ENCODE results near the gene GSTO1. TPM values are rescaled to one million over a fixed set of nuclear protein-coding genes. Genes with fewer than 3 reads are reported as not detected.

Gene GSTO1
- polyA plus RNA-seq, 1 donor from 2014 or later = 3.5 TPM

DNA sequence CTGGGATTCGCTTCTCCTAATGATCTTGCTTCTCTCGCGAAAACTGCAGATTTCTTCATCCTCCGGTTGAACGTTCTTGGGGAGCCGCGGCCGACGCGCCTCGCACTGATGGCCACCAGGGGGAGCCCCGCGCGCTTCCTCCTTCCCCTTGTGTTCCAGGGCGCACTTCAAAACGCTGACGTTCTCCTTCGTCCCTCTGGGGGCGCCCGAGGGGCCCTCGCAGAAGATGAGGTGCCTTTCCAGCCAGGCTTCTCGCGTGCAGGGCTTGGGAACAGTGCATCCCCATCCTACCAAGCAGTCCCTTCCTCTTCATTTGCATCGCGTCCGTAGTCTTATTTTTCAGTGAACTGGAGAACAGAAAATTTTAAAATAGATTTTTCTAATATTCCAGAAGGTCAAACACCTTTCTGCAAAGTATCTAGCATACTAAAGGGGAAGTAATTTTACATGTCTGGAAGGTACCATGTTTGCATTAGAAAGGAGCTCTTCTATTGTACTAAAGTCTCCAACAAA lies 36.8 kb downstream of the GSTO1 start:
- Histone ChIP-seq H3K27me3 (ENCODE audit: insufficient read depth, low read depth, low read length) (no peaks in the 10 kb centered on the region), H2AFZ (ENCODE audit: low read depth, low read length) (no peak overlapping the region), H3K27ac (ENCODE audit: low read length) (no peak overlapping the region), H3K9me3 (ENCODE audit: low read length) (peaks cover 2% of the 10 kb centered on the region), H3K36me3 (ENCODE audit: insufficient read depth, low read length) (no peaks in the 10 kb centered on the region), H3K4me2 (ENCODE audit: low read length) (peak overlapping the region; percentile 39), H3K79me2 (replicated peaks; ENCODE audit: insufficient read depth, low read length) (no peaks in the 10 kb centered on the region), H3K4me3 (ENCODE audit: low read length) (no peak overlapping the region), H3F3A (ENCODE audit: insufficient read depth, low read length, poor library complexity, severe bottlenecking) (no peaks in the 10 kb centered on the region), H3K9ac (ENCODE audit: low read length) (no peak overlapping the region), H4K20me1 (ENCODE audit: insufficient read depth) (no peaks in the 10 kb centered on the region), H3K9me2 (ENCODE audit: insufficient read depth, low read length) (no peaks in the 10 kb centered on the region)
- peak; percentile 94 for TF ChIP-seq RAD21 (conservative IDR thresholded peaks at IDR 0.05)
- TF ChIP-seq SMC3 (conservative IDR thresholded peaks at IDR 0.05; ENCODE audit: poor library complexity) = peak; percentile 99
- no peak for TF ChIP-seq TAF1 (IDR thresholded peaks at IDR 0.05; ENCODE audit: low read depth)
- TF ChIP-seq, protein P1, sequence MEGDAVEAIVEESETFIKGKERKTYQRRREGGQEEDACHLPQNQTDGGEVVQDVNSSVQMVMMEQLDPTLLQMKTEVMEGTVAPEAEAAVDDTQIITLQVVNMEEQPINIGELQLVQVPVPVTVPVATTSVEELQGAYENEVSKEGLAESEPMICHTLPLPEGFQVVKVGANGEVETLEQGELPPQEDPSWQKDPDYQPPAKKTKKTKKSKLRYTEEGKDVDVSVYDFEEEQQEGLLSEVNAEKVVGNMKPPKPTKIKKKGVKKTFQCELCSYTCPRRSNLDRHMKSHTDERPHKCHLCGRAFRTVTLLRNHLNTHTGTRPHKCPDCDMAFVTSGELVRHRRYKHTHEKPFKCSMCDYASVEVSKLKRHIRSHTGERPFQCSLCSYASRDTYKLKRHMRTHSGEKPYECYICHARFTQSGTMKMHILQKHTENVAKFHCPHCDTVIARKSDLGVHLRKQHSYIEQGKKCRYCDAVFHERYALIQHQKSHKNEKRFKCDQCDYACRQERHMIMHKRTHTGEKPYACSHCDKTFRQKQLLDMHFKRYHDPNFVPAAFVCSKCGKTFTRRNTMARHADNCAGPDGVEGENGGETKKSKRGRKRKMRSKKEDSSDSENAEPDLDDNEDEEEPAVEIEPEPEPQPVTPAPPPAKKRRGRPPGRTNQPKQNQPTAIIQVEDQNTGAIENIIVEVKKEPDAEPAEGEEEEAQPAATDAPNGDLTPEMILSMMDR (IDR thresholded peaks at IDR 0.05; ENCODE audit: poor library complexity, severe bottlenecking) = peak; percentile 100
- TF ChIP-seq POLR2AphosphoS5 (IDR thresholded peaks at IDR 0.05) = no peak
- TF ChIP-seq MXI1 (conservative IDR thresholded peaks at IDR 0.05; ENCODE audit: poor library complexity, severe bottlenecking) = peak; percentile 28

DNA sequence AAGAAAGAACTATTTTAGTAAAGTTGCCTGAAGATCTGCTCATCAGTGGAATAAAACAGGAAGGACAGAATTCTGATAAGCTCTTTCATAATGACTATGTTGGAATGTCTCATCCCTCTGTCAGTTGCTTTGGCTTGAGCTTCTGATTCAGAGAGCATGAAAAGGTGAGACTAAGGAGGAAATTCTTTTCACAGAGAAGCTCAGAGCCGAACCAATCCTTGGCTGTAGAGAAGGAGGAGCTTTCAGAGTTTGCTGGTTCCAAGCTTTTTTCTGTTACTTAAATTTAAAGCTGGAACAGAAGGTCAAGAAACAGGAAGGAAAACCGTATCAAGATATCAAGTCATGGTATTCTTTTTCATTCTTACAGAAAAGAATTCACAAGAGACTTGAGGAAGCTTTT lies 38.3 kb downstream of the GSTO1 start:
- H3K9me3 ChIP-seq (ENCODE audit: low read length) = peaks cover 2% of the 10 kb centered on the region
- TF ChIP-seq EZH2 (IDR thresholded peaks at IDR 0.05; ENCODE audit: borderline replicate concordance, insufficient read depth, low read length, poor library complexity, severe bottlenecking) = no peak
- TF ChIP-seq TAF1 (IDR thresholded peaks at IDR 0.05; ENCODE audit: low read depth) = no peak
- TF ChIP-seq, protein P2, sequence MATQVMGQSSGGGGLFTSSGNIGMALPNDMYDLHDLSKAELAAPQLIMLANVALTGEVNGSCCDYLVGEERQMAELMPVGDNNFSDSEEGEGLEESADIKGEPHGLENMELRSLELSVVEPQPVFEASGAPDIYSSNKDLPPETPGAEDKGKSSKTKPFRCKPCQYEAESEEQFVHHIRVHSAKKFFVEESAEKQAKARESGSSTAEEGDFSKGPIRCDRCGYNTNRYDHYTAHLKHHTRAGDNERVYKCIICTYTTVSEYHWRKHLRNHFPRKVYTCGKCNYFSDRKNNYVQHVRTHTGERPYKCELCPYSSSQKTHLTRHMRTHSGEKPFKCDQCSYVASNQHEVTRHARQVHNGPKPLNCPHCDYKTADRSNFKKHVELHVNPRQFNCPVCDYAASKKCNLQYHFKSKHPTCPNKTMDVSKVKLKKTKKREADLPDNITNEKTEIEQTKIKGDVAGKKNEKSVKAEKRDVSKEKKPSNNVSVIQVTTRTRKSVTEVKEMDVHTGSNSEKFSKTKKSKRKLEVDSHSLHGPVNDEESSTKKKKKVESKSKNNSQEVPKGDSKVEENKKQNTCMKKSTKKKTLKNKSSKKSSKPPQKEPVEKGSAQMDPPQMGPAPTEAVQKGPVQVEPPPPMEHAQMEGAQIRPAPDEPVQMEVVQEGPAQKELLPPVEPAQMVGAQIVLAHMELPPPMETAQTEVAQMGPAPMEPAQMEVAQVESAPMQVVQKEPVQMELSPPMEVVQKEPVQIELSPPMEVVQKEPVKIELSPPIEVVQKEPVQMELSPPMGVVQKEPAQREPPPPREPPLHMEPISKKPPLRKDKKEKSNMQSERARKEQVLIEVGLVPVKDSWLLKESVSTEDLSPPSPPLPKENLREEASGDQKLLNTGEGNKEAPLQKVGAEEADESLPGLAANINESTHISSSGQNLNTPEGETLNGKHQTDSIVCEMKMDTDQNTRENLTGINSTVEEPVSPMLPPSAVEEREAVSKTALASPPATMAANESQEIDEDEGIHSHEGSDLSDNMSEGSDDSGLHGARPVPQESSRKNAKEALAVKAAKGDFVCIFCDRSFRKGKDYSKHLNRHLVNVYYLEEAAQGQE (IDR thresholded peaks at IDR 0.05; ENCODE audit: borderline replicate concordance) = no peak
- no peak for TF ChIP-seq EP300 (conservative IDR thresholded peaks at IDR 0.05; ENCODE audit: poor library complexity, severe bottlenecking)
- no peak for TF ChIP-seq SMC3 (conservative IDR thresholded peaks at IDR 0.05; ENCODE audit: poor library complexity)
- TF ChIP-seq MXI1 (conservative IDR thresholded peaks at IDR 0.05; ENCODE audit: poor library complexity, severe bottlenecking) = no peak
- TF ChIP-seq, protein P1 (IDR thresholded peaks at IDR 0.05; ENCODE audit: poor library complexity, severe bottlenecking) = no peak
- TF ChIP-seq RAD21 (conservative IDR thresholded peaks at IDR 0.05) = no peak
- TF ChIP-seq POLR2AphosphoS5 (IDR thresholded peaks at IDR 0.05) = no peak
- H3F3A ChIP-seq (ENCODE audit: insufficient read depth, low read length, poor library complexity, severe bottlenecking) = no peaks in the 10 kb centered on the region
- no peak overlapping the region for H3K9ac ChIP-seq (ENCODE audit: low read length)
- no peaks in the 10 kb centered on the region for H3K36me3 ChIP-seq (ENCODE audit: insufficient read depth, low read length)
- H3K79me2 ChIP-seq (replicated peaks; ENCODE audit: insufficient read depth, low read length) = no peaks in the 10 kb centered on the region
- no peak overlapping the region for H3K27ac ChIP-seq (ENCODE audit: low read length)
- H3K27me3 ChIP-seq (ENCODE audit: insufficient read depth, low read depth, low read length) = no peaks in the 10 kb centered on the region
- no peak overlapping the region for H3K4me2 ChIP-seq (ENCODE audit: low read length)
- no peak overlapping the region for H2AFZ ChIP-seq (ENCODE audit: low read depth, low read length)
- H3K4me3 ChIP-seq (ENCODE audit: low read length) = no peak overlapping the region
- no peaks in the 10 kb centered on the region for H3K9me2 ChIP-seq (ENCODE audit: insufficient read depth, low read length)
- H4K20me1 ChIP-seq (ENCODE audit: insufficient read depth) = no peaks in the 10 kb centered on the region

All from neural cell (in vitro differentiated cells).